ENCODE results near the gene PTPDC1.

GRCh38 chr9:94084314-94084713, at the start of gene PTPDC1:
- no peak for TF ChIP-seq EZH2 (IDR thresholded peaks at IDR 0.05)
- TF ChIP-seq CTCF (IDR thresholded peaks at IDR 0.05), result no peak
